A549 (cell line): ENCODE results near the gene BMP10. TPM values are rescaled to one million over a fixed set of nuclear protein-coding genes. Genes with fewer than 3 reads are reported as not detected.

Experiments
- ATAC-seq, 2 experiments: fragments of 200-7000 bp in 1 of 2; fragments of >200 bp in 1 of 2; cut with Nextera tagmentation in 1 of 2; cut with Tn5 transposase in 1 of 2; 3 replicates each; pipeline versions ENCODE4 v1.8.0 to v1.9.1; 2018 to 2020; ENCODE audit warnings: mild to moderate bottlenecking in 1 of 2, moderate library complexity in 1 of 2
- CTCF ChIA-PET: fragments of 300-600 bp; sonication (Branson Sonifier 250); formaldehyde crosslinking; extraction: SDS; loops from one replicate; lab custom pipeline; 2021; ENCODE audit warnings: antibody characterized with exemption, inconsistent platforms; lab: Yijun Ruan, JAX
- POLR2A ChIA-PET: fragments of 350-600 bp; formaldehyde crosslinking; extraction: SDS; loops from one replicate; lab custom pipeline; 2021; ENCODE audit warnings: antibody characterized with exemption, inconsistent platforms; lab: Yijun Ruan, JAX
- DNase-seq, 2 experiments: peaks; one replicate each; pipeline versions ENCODE4 v3.0.0 to v3.0.0-alpha.2; 2011 to 2016; ENCODE audit warnings: low read depth in 1 of 2, low spot score in 1 of 2
- FAIRE-seq: peaks from 2 replicates; lab custom pipeline; 2011; peaks lifted over from hg19 to GRCh38; lab: Jason Lieb, UNC
- H3K27ac ChIP-seq, 2 experiments: fragments of >200 bp; sonication (Bioruptor Twin); formaldehyde crosslinking; 3 replicates each; pipeline ENCODE4 v1.5.1; 2016 to 2017
- H3K4me1 ChIP-seq: fragments of >200 bp; sonication (Bioruptor Twin); formaldehyde crosslinking; 3 replicates; pipeline ENCODE4 v1.6.1; 2016
- H3K4me2 ChIP-seq: fragments of >200 bp; sonication (Bioruptor Twin); formaldehyde crosslinking; 3 replicates; pipeline ENCODE4 v1.6.1; 2016
- H3K4me3 ChIP-seq: fragments of >200 bp; sonication (Bioruptor Twin); formaldehyde crosslinking; 3 replicates; pipeline ENCODE4 v1.5.1; 2016
- H3K9me3 ChIP-seq: fragments of >200 bp; sonication (Bioruptor Twin); formaldehyde crosslinking; 3 replicates; pipeline ENCODE4 v1.6.1; 2016
- ATOH8 ChIP-seq: fragments of 250-450 bp; sonication (Bioruptor Pico); IDR thresholded peaks from 2 replicates; pipeline ENCODE4 v1.5.0; 2020; ENCODE audit warnings: low read depth, mild to moderate bottlenecking, moderate library complexity
- BCL3 ChIP-seq: fragments of >200 bp; sonication (Bioruptor Twin); formaldehyde crosslinking; IDR thresholded peaks from 3 replicates; pipeline ENCODE4 v1.6.1; 2016
- BHLHE40 ChIP-seq: IDR thresholded peaks from 2 replicates; pipeline ENCODE4 v1.6.1; 2012; ENCODE audit warnings: low read depth, low read length, inconsistent platforms
- CEBPB ChIP-seq, 2 experiments: fragments of >200 bp in 1 of 2; sonication (Bioruptor Twin) in 1 of 2; formaldehyde crosslinking in 1 of 2; IDR thresholded peaks; 2 replicates each; pipeline ENCODE4 v1.6.1; 2012 to 2016
- CHD2 ChIP-seq: fragments of 150-350 bp; IDR thresholded peaks from 2 replicates; pipeline ENCODE4 v1.6.1; 2014; ENCODE audit warnings: low read length; ENCODE audit not compliant: partially characterized antibody
- CTCF ChIP-seq: fragments of >200 bp; sonication (Bioruptor Twin); formaldehyde crosslinking; IDR thresholded peaks from 3 replicates; pipeline ENCODE4 v1.5.1; 2016
- E2F6 ChIP-seq: IDR thresholded peaks from 2 replicates; pipeline ENCODE4 v1.6.1; 2012; ENCODE audit warnings: low read depth, borderline replicate concordance
- ESRRA ChIP-seq: fragments of 150-350 bp; IDR thresholded peaks from 2 replicates; pipeline ENCODE4 v1.6.1; 2014; ENCODE audit warnings: mild to moderate bottlenecking, low read length, borderline replicate concordance
- FOSB ChIP-seq: fragments of 250-450 bp; sonication (Bioruptor Pico); IDR thresholded peaks from 2 replicates; pipeline ENCODE4 v1.5.0; 2020; ENCODE audit warnings: mild to moderate bottlenecking, moderate library complexity
- HEYL ChIP-seq: fragments of 250-450 bp; sonication (Bioruptor Pico); IDR thresholded peaks from 2 replicates; pipeline ENCODE4 v1.8.0; 2021; ENCODE audit warnings: mild to moderate bottlenecking, moderate library complexity
- HOXB5 ChIP-seq: fragments of 250-450 bp; sonication (Bioruptor Pico); IDR thresholded peaks from 2 replicates; pipeline ENCODE4 v1.5.0; 2020; ENCODE audit warnings: mild to moderate bottlenecking, moderate library complexity
- JUN ChIP-seq, 2 experiments: fragments of >200 bp; sonication (Bioruptor Twin); formaldehyde crosslinking; IDR thresholded peaks; 2 replicates in 1 of 2; 3 replicates in 1 of 2; pipeline ENCODE4 v1.6.1; 2016 to 2017
- KDM1A ChIP-seq: fragments of 200-600 bp; sonication (generic); IDR thresholded peaks from 2 replicates; pipeline ENCODE4 v1.6.1; 2016; ENCODE audit warnings: low read depth, mild to moderate bottlenecking
- KDM5A ChIP-seq: fragments of 200-600 bp; sonication (generic); IDR thresholded peaks from 2 replicates; pipeline ENCODE4 v1.6.1; 2016; ENCODE audit warnings: antibody characterized with exemption, mild to moderate bottlenecking
- MAFK ChIP-seq: fragments of 450-650 bp; IDR thresholded peaks from 2 replicates; pipeline ENCODE4 v1.6.1; 2014; ENCODE audit not compliant: partially characterized antibody
- POLR2A ChIP-seq: IDR thresholded peaks from 2 replicates; pipeline ENCODE4 v1.6.1; 2012; ENCODE audit warnings: mild to moderate bottlenecking, low read length
- RAD21 ChIP-seq, 2 experiments: fragments of >200 bp in 1 of 2; sonication (Bioruptor Twin) in 1 of 2; formaldehyde crosslinking in 1 of 2; IDR thresholded peaks in 1 of 2; conservative IDR thresholded peaks in 1 of 2; 2 replicates in 1 of 2; 3 replicates in 1 of 2; pipeline ENCODE4 v1.6.1; 2012 to 2018; ENCODE audit warnings: inconsistent platforms in 1 of 2
- REST ChIP-seq: fragments of 200-600 bp; sonication (generic); IDR thresholded peaks from 2 replicates; pipeline ENCODE4 v1.6.1; 2016; ENCODE audit warnings: antibody characterized with exemption, mild to moderate bottlenecking, moderate library complexity
- RFX5 ChIP-seq: fragments of 450-650 bp; IDR thresholded peaks from 2 replicates; pipeline ENCODE4 v1.7.1; 2014; ENCODE audit warnings: antibody characterized with exemption, mild to moderate bottlenecking, moderate library complexity
- SMC3 ChIP-seq: fragments of >200 bp; sonication (Bioruptor Twin); formaldehyde crosslinking; IDR thresholded peaks from 3 replicates; pipeline ENCODE4 v1.6.1; 2018; ENCODE audit warnings: inconsistent platforms
- USF2 ChIP-seq: fragments of 450-650 bp; IDR thresholded peaks from 2 replicates; pipeline ENCODE4 v1.6.1; 2014; ENCODE audit warnings: antibody characterized with exemption
- ZC3H11A ChIP-seq: fragments of 450-650 bp; IDR thresholded peaks from 2 replicates; pipeline ENCODE4 v1.6.1; 2014; ENCODE audit warnings: antibody characterized with exemption, mild to moderate bottlenecking
- ZNF302 ChIP-seq: fragments of 250-450 bp; sonication (Bioruptor Pico); IDR thresholded peaks from 2 replicates; pipeline ENCODE4 v1.9.0; 2021; ENCODE audit warnings: inconsistent platforms, mild to moderate bottlenecking, moderate library complexity
- WGBS: methylation state at CpG from one replicate; pipeline ENCODE4 v1.1.6; 2017; ENCODE audit errors: missing lambda C conversion rate; 5-methylcytosine and 5-hydroxymethylcytosine counted together
- polyA plus RNA-seq, 4 experiments: library from polyadenylated mRNA; depleted of rRNA in 3 of 4; stranded (reverse); fragments of >200 nt; fragmentation: RNase III in 1 of 4; extraction: RNeasy Plus Mini Kit Qiagen cat#74134 plus additional on column Dnase treatment in 1 of 4; gene quantifications; 2 replicates in 3 of 4; 3 replicates in 1 of 4; pipeline ENCODE4 v1.2.3, GENCODE V29; 2011 to 2017

The BMP10 gene
- polyA plus RNA-seq, 2 of the 4 experiments (the other 2 are of a cell fraction), result not detected

GRCh38 chr2:68909793-68910674 lies 38.8 kb upstream of the BMP10 start:
- no peak overlapping the region for H3K4me2 ChIP-seq
- peak in 1 of 2 experiments; percentile 66; a peak in 3 of 6 replicates for ATAC-seq
- POLR2A ChIA-PET, result no interaction called here

GRCh38 chr2:68908392-68908970 lies 37.3 kb upstream of the BMP10 start:
- peak; percentile 57 to 92 for DNase-seq
- H3K4me2 ChIP-seq, result peak overlapping the region; percentile 37
- WGBS, result 39% methylated on average over 5 of the region's 5 CpGs
- H3K4me3 ChIP-seq, result no peak overlapping the region
- H3K4me1 ChIP-seq, result peaks cover 25% of the 10 kb centered on the region
- CTCF ChIA-PET, result interaction anchor here (1.0 to 4.9 kb wide), 14 partner anchors 10 to 445 kb away, joined by 3 to 44 read pairs (median 6); no protein-coding TSS in a partner anchor
- POLR2A ChIA-PET, result no interaction called here
- peak; percentile 79 to 89 for ATAC-seq
- H3K9me3 ChIP-seq, result peaks cover 11% of the 10 kb centered on the region
- H3K27ac ChIP-seq, result peak overlapping the region; percentile 73 to 85
- FAIRE-seq, result no peak
- no peak for TF ChIP-seq POLR2A
- TF ChIP-seq CEBPB (IDR thresholded peaks at IDR 0.05), result no peak
- TF ChIP-seq USF2, result peak; percentile 10; the same call in 1 of the 2 replicates
- TF ChIP-seq REST, result no peak
- no peak for TF ChIP-seq RFX5
- TF ChIP-seq ZC3H11A, result no peak
- TF ChIP-seq ZNF302 (CRISPR knock-in tag), result 0 out of 2 replicates have a peak, but pooled peaks have one; percentile 34
- TF ChIP-seq HOXB5 (CRISPR knock-in tag), result peak; percentile 40; the same call in 1 of the 2 replicates
- TF ChIP-seq HEYL (CRISPR knock-in tag), result no peak
- no peak for TF ChIP-seq FOSB (CRISPR knock-in tag)

More at GRCh38 chr2:68909793-68910674, 38.8 kb upstream of the BMP10 start:
- CTCF ChIA-PET, result interaction anchor here (0.6 to 4.9 kb wide), 22 partner anchors 9 to 441 kb away, joined by 3 to 44 read pairs (median 4); no protein-coding TSS in a partner anchor
- Histone ChIP-seq H3K4me1 (peaks cover 25% of the 10 kb centered on the region), H3K4me3 (no peak overlapping the region), H3K9me3 (peaks cover 6% of the 10 kb centered on the region), H3K27ac (peak overlapping the region in 1 of 2 experiments; percentile 85; a peak in 4 of 6 replicates)
- peak; percentile 60 to 85 for DNase-seq
- no peak for FAIRE-seq
- 71% methylated on average over 3 of the region's 3 CpGs for WGBS
- TF ChIP-seq CHD2 (no peak), RAD21 (conservative IDR thresholded peaks at IDR 0.05 in 1 of 2, IDR thresholded peaks at IDR 0.05 in 1 of 2) (peak; percentile 76 to 80), ESRRA (no peak), JUN (IDR thresholded peaks at IDR 0.05) (no peak), CTCF (peak; percentile 79), BCL3 (no peak), KDM5A (no peak), MAFK (no peak), BHLHE40 (no peak), ATOH8 (CRISPR knock-in tag) (peak; percentile 51; the same call in 1 of the 2 replicates), SMC3 (peak; percentile 74), E2F6 (no peak), ZNF302 (CRISPR knock-in tag) (no peak), KDM1A (no peak)
